Activated T-helper 1 cell treated with Interleukin-2 at 50 U/mL for 16 hours (primary cell): ENCODE data around the gene ADD2.
"Not testable (repeated sequence)": the region's sequence is repeated elsewhere in the genome, so short reads cannot be mapped to it uniquely, and the experiment has no call there.

ENCODE experiments used
- DNase-seq: peaks from one replicate; pipeline ENCODE4 v3.0.0-alpha.2; 2020; ENCODE audit warnings: low read depth

ADD2 gene

GRCh38 chr2:70751881-70752280 lies 16.1 kb downstream of the ADD2 start:
- DNase-seq: no peak

- DNase-seq: no peak
Observed at GRCh38 chr2:70750320-70750719, 17.7 kb downstream of the ADD2 start.

GRCh38 chr2:70748002-70748784 lies 19.8 kb downstream of the ADD2 start:
- no peak for DNase-seq

GRCh38 chr2:70747284-70747683 lies 20.7 kb downstream of the ADD2 start:
- no peak for DNase-seq

- DNase-seq: no peak
Observed at GRCh38 chr2:70746094-70746974, 21.7 kb downstream of the ADD2 start.

GRCh38 chr2:70745276-70745825 lies 22.6 kb downstream of the ADD2 start:
- DNase-seq: no peak

- no peak for DNase-seq
Observed at GRCh38 chr2:70744397-70744796, 23.6 kb downstream of the ADD2 start.

GRCh38 chr2:70743677-70744076 lies 24.3 kb downstream of the ADD2 start:
- no peak for DNase-seq

- DNase-seq: no peak
Observed at GRCh38 chr2:70743068-70743467, 24.9 kb downstream of the ADD2 start.

- DNase-seq: not testable (repeated sequence)
Observed at GRCh38 chr2:70739492-70739891, 28.5 kb downstream of the ADD2 start.

- DNase-seq: no peak
Observed at GRCh38 chr2:70738159-70738558, 29.8 kb downstream of the ADD2 start.

GRCh38 chr2:70735071-70735470 lies 32.9 kb downstream of the ADD2 start:
- no peak for DNase-seq

- DNase-seq: no peak
Observed at GRCh38 chr2:70733646-70734180, 34.3 kb downstream of the ADD2 start.

- no peak for DNase-seq
Observed at GRCh38 chr2:70732766-70733645, 35.0 kb downstream of the ADD2 start.

- DNase-seq: no peak
Observed at GRCh38 chr2:70730730-70731129, 37.3 kb downstream of the ADD2 start.

- no peak for DNase-seq
Observed at GRCh38 chr2:70729647-70730046, 38.4 kb downstream of the ADD2 start.

- DNase-seq: no peak
Observed at GRCh38 chr2:70728128-70728527, 39.9 kb downstream of the ADD2 start.

- no peak for DNase-seq
Observed at GRCh38 chr2:70726947-70727725, 40.9 kb downstream of the ADD2 start.

GRCh38 chr2:70725505-70725904 lies 42.5 kb downstream of the ADD2 start:
- DNase-seq: no peak

- DNase-seq: no peak
Observed at GRCh38 chr2:70724366-70724765, 43.6 kb downstream of the ADD2 start.
